Urinary bladder (tissue), 4 donors: ENCODE results near the gene FUBP1. TPM values are rescaled to one million over a fixed set of nuclear protein-coding genes. Genes with fewer than 3 reads are reported as not detected.
"Not testable (repeated sequence)": the region's sequence is repeated elsewhere in the genome, so short reads cannot be mapped to it uniquely, and the experiment has no call there.

Source experiments
- DNase-seq: peaks from one replicate; pipeline ENCODE4 v3.0.0-alpha.2; 2015; ENCODE audit errors: extremely low spot score
- H3K27ac ChIP-seq: one replicate; pipeline ENCODE4 v1.5.1; 2013; ENCODE audit warnings: low read depth, mild to moderate bottlenecking, moderate library complexity
- H3K36me3 ChIP-seq: one replicate; pipeline ENCODE4 v1.6.1; 2013; ENCODE audit warnings: mild to moderate bottlenecking, moderate library complexity; ENCODE audit not compliant: insufficient read depth
- H3K4me1 ChIP-seq: one replicate; pipeline ENCODE4 v1.6.1; 2013; ENCODE audit warnings: mild to moderate bottlenecking, moderate library complexity; ENCODE audit not compliant: insufficient read depth
- H3K4me3 ChIP-seq: one replicate; pipeline ENCODE4 v1.5.1; 2013; ENCODE audit warnings: low read depth, low read length
- WGBS: extraction: QIAGEN DNeasy Blood & Tissue Kit; methylation state at CpG from one replicate; pipeline ENCODE4 v1.1.7; 2013; 5-methylcytosine and 5-hydroxymethylcytosine counted together
- polyA plus RNA-seq: library from polyadenylated mRNA; stranded (reverse); fragments of 200-250 nt; gene quantifications from one replicate; pipeline ENCODE4 v1.2.3, GENCODE V29; 2013
- total RNA-seq: library from RNA; depleted of rRNA; stranded (reverse); fragments of >200 nt; gene quantifications from one replicate; pipeline ENCODE4 v1.2.3, GENCODE V29; 2014
- donor health status: healthy with polysubstance abuse.
- donor health status: healthy.

The FUBP1 gene
- total and polyA plus RNA-seq, 2 donors: 55.8 to 315 TPM

DNA sequence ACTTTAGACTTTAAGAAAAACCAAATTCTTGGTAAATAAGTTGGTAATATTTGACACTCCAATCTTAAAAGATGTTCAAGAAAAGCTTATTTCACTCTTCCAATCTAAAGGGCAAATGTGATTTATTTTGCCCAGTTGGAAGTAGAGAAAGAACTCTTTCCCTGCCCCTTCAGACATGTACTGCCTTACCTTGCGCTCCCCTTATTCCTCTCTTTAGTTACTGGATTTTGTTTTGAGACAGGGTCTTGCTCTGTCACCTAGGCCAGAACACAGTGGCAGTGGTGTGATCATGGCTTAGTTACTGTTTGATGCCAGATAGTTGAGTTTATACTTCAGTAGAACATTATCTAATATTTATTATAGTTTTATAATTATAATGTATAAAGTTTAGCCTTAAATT, 27.5 kb downstream of the FUBP1 start:
- Histone ChIP-seq H3K27ac (no peak overlapping the region), H3K4me1 (no peaks in the 10 kb centered on the region), H3K36me3 (peaks cover 6% of the 10 kb centered on the region), H3K4me3 (no peak overlapping the region)
- WGBS: 100% methylated on average over 1 of the region's 1 CpG
- DNase-seq: no peak

DNA sequence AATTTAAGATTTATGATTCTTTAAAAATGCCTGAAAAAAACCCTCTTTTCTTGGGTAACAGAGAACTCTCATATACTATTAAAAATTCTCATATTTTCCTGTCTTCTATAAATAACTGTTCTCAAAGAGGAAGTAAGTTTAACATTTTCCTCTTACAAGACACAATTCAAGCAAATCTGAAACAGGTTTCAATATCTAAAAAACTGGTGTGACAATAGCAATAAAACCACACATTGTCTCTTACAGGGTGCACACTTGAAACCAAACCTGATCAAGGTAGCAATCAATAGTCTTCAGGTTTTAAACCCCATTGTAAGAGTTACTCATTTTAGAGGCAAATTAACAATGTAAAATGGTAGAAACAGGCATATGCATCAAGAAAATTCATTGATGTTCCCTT, 28.0 kb downstream of the FUBP1 start:
- H3K27ac ChIP-seq: no peak overlapping the region
- no peak overlapping the region for H3K4me3 ChIP-seq
- no peaks in the 10 kb centered on the region for H3K4me1 ChIP-seq
- H3K36me3 ChIP-seq: peaks cover 6% of the 10 kb centered on the region
- DNase-seq: no peak

DNA sequence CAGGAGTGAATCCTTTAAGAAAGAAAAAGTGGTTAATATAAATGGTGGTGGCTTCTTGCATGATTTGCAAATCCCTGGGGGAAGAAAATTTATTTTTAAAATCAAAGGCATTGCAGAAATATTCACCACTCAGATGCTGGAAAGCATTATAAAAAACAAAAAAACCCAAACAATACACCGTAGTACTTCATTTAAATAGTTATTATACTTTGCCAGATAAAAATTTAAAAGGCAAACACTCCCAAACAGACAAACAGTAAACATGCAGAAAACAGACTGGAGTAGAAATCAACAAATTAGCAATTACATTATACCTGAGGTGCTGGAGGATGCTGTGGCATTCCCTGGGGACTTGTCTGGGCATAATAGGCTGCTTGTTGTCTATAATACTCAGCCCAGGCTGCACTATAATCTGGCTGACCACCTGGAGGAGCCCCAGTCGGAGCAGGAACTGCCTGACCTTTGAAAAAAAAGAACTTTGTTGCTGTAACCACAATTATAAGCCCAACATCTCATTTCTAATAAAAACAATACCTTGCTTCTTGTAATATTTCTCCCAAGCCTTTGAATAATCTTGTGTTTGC, 29.9 kb downstream of the FUBP1 start:
- H3K36me3 ChIP-seq: peaks cover 2% of the 10 kb centered on the region
- H3K27ac ChIP-seq: no peak overlapping the region
- H3K4me1 ChIP-seq: no peaks in the 10 kb centered on the region
- H3K4me3 ChIP-seq: no peak overlapping the region
- no peak for DNase-seq
- 38% methylated on average over 2 of the region's 2 CpGs for whole genome bisulfite sequencing

DNA sequence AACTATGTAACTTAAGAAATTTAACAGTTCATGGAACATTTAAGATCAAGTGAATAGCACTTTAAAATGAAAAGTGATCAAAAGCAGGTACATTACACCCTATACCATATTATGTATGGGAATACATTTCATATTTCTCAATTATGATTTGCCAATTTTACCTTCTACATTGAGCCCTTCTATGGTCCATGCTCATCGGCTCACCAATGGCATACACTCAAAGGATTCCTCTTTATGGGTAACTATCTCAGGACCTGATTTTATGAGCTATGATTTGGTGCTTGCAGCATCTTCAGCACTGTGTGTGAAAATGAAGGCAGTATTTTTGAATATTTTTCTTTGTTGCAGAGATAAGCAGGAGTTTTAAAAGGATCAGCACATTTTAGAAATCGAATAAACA, 33.5 kb downstream of the FUBP1 start:
- DNase-seq: no peak
- no peak overlapping the region for H3K4me3 ChIP-seq
- no peaks in the 10 kb centered on the region for H3K4me1 ChIP-seq
- 70% methylated on average over 2 of the region's 2 CpGs for WGBS
- H3K27ac ChIP-seq: no peak overlapping the region
- H3K36me3 ChIP-seq: no peaks in the 10 kb centered on the region

GRCh38 chr1:77942400-77943140, 36.3 kb downstream of the FUBP1 start:
- DNase-seq: no peak
- H3K36me3 ChIP-seq: no peaks in the 10 kb centered on the region
- no peaks in the 10 kb centered on the region for H3K4me1 ChIP-seq
- 94% methylated on average over 4 of the region's 4 CpGs for WGBS
- H3K4me3 ChIP-seq: no peak overlapping the region
- no peak overlapping the region for H3K27ac ChIP-seq

DNA sequence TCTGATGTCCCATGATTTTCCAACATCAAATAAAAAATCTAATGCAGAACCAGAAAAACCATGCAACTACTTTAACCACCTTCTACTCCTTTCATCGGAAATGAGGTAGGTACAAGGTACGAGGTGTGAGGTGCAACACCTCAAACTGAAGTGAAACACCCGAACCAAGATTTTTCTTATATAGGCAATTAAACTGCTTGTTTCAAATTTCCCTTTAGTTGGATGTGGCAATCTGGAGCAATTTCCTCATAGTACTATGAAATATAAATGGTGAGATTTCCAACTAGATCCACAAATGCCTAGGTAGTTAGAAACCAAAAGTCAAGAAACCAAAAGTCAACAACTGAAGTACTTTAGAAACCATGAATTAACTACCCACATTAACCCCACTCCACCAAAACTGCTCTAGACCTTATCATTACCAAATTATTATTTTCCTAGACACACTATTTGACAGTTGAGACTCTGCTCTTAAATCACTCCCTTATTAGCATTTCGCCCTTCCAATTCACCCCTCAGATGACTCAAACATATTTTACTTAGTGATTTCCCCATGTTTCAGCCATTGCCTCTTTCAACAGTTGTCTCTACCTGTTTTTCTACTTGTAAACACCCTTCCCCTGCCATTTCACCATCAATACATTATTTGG, 37.8 kb downstream of the FUBP1 start:
- no peak overlapping the region for H3K27ac ChIP-seq
- H3K4me3 ChIP-seq: no peak overlapping the region
- WGBS: 94% methylated on average over 4 of the region's 4 CpGs
- no peaks in the 10 kb centered on the region for H3K4me1 ChIP-seq
- no peak for DNase-seq
- no peaks in the 10 kb centered on the region for H3K36me3 ChIP-seq

- no peak overlapping the region for H3K4me3 ChIP-seq
- no peaks in the 10 kb centered on the region for H3K36me3 ChIP-seq
- no peak for DNase-seq
- H3K4me1 ChIP-seq: no peaks in the 10 kb centered on the region
- no peak overlapping the region for H3K27ac ChIP-seq
These were observed 40.2 kb downstream of the FUBP1 start for GRCh38 chr1:77938651-77939050.

DNA sequence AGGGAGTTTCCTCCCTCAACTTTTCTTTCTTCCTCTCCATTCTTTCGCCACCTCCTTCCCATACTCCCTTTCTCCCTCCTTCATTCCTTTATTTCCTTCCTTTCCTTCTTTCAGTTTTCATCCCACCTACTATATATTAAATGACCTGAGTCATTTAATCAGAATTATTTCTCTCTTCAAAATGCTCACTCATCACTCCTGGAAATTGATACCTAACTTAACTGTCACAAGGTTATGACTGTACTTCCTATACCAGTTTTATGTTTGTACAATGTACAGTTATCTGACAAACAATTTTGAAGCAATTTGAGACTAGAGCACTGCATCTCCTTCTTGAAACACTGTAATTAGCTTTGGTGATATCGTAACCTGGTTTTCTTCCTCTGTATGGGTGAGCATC, 49.1 kb downstream of the FUBP1 start:
- DNase-seq: no peak
- H3K36me3 ChIP-seq: peaks cover 2% of the 10 kb centered on the region
- H3K27ac ChIP-seq: no peak overlapping the region
- no peaks in the 10 kb centered on the region for H3K4me1 ChIP-seq
- no peak overlapping the region for H3K4me3 ChIP-seq
- over 99% methylated on average over 2 of the region's 2 CpGs for WGBS

- Histone ChIP-seq H3K36me3 (peaks cover 2% of the 10 kb centered on the region), H3K4me1 (no peaks in the 10 kb centered on the region), H3K27ac (no peak overlapping the region), H3K4me3 (no peak overlapping the region)
- WGBS: 91% methylated on average over 4 of the region's 4 CpGs
- no peak for DNase-seq
These were observed 51.5 kb downstream of the FUBP1 start for GRCh38 chr1:77927414-77927813.

DNA sequence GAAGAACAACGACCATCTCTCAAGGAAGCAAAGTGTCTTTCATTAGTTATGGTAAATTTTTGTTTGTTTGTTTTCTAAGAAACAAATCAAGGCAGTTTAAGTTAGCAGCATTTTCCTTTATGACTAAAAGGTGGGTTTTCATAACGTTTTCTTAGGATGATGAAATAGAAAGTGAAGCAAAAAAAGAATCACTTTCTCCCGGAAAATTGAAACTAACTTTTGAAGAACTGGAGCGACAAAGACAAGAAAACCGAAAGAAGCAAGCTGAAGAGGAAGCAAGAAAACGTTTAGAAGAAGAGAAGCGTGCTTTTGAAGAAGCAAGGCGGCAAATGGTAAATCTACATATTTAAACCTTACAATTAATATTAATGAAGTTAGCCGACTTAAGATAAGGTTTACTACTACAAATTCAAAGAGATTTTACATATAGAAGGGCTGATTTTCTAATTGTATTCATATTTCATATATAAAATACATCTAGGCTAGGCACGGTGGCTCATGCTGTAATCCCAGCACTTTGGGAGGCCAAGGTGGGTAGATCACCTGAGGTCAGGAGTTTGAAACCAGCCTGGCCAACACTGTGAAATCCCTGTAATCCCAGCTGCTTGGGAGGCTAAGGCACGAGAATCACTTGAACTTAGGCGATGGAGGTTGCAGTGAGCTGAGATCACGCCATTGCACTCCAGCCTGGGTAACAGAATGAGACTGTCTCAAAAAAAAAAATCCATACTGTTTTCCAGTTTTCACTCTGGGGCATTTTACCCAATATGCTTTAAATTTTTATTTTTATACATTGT, 52.1 kb downstream of the FUBP1 start:
- WGBS: 79% methylated on average over 13 of the region's 13 CpGs

DNA sequence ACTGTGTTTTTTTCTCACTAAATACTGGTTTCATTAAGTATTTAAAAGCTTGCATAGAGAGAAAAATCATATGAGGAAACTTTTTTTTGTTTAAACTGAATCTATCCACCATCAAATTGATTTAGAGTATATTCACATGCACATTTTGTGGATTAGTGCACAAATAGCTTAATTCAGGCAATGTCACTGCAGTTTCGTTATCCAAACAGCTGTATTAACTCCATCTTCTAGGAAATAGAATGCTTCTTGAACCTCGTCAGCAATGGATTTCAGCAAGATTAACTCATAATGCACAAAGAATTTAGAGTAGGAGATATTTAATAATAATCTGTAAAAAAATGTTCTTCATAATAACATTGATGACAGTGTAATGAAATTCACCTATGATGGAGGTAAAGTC, 52.9 kb downstream of the FUBP1 start:
- no peaks in the 10 kb centered on the region for H3K4me1 ChIP-seq
- peaks cover 2% of the 10 kb centered on the region for H3K36me3 ChIP-seq
- no peak overlapping the region for H3K4me3 ChIP-seq
- 49% methylated on average over 2 of the region's 2 CpGs for WGBS
- H3K27ac ChIP-seq: no peak overlapping the region
- no peak for DNase-seq

More for the DNA sequence above, 52.1 kb downstream of the FUBP1 start:
- Histone ChIP-seq H3K27ac (no peak overlapping the region), H3K4me3 (no peak overlapping the region), H3K4me1 (no peaks in the 10 kb centered on the region), H3K36me3 (peaks cover 2% of the 10 kb centered on the region)
- no peak for DNase-seq

DNA sequence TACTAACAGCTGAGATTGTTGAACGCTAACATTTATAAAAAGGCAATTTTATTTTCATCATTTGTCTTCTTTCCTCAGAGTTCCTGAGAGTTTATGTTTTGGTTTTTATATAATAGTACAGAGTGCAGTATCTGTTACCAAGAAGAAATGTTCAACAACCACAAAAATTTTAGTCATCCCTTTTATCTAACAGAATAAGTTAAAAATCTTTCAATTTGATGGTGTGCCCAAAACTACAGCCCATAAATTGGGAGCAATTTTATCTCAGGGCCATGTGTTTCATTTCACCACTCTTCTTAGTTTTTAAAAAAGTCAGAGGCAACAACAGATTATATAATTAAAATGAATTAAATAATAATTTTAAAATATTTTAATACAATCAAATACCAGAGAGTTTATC, 53.4 kb downstream of the FUBP1 start:
- Histone ChIP-seq H3K4me3 (no peak overlapping the region), H3K4me1 (no peaks in the 10 kb centered on the region), H3K27ac (no peak overlapping the region), H3K36me3 (peaks cover 2% of the 10 kb centered on the region)
- no peak for DNase-seq
- 35% methylated on average over 1 of the region's 1 CpG for WGBS

DNA sequence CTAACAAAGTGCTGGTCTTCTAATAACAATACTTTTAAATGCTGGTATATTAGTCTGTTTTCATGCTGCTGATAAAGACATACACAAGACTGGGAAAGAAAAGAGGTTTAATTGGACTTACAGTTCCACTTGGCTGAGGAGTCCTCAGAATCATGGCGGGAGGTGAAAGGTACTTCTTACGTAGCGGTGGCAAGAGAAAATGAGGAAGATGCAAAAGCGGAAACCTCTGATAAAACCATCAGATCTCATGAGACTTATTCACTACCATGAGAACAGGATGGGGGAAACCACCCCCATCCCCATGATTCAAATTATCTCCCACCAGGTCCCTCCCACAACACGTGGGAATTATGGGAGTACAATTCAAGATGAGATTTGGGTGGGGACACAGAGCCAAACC, 60.0 kb downstream of the FUBP1 start:
- not testable (repeated sequence) for H3K4me1 ChIP-seq

DNA sequence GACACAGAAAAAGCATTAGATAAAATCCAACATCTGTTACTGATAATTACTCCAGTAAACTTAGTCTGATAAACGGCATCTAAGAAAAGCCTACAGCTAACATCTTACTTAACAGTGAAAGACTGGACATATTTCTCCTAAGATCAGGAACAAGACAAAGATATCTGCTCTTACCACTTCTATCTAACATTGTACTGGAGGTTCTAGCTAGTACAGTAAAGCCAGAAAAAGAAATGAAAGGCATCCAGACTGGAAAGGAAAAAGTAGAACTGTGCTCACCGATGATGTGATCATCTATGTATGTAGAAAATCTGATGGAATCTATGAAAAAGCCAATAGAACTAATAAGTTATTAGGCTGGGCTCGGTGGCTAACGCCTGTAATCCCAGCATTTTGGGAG, 68.8 kb downstream of the FUBP1 start:
- Histone ChIP-seq H3K4me1 (no peaks in the 10 kb centered on the region), H3K4me3 (no peak overlapping the region), H3K36me3 (no peaks in the 10 kb centered on the region), H3K27ac (no peak overlapping the region)
- WGBS: 80% methylated on average over 4 of the region's 4 CpGs
- no peak for DNase-seq

More for the DNA sequence above, 60.0 kb downstream of the FUBP1 start:
- 97% methylated on average over 5 of the region's 5 CpGs for WGBS
- H3K27ac ChIP-seq, H3K36me3 ChIP-seq, H3K4me3 ChIP-seq, DNase-seq: not testable (repeated sequence)
